Cardiac muscle cell (in vitro differentiated cells and primary cell): ENCODE measurements around the gene ERICH2. TPM values are rescaled to one million over a fixed set of nuclear protein-coding genes. Genes with fewer than 3 reads are reported as not detected.
"Not testable (repeated sequence)": the region's sequence is repeated elsewhere in the genome, so short reads cannot be mapped to it uniquely, and the experiment has no call there.

Experiments used
- DNase-seq, 2 donors: peaks; one replicate each; pipeline versions ENCODE4 v3.0.0 to v3.0.0-alpha.2; 2010 to 2017; ENCODE audit warnings: low read depth in 1 of 2, low spot score in 1 of 2
- H3K27ac ChIP-seq: fragments of 200-600 bp; sonication (generic); 2 replicates; pipeline ENCODE4 v1.5.1; 2016
- H3K27me3 ChIP-seq: fragments of 200-600 bp; sonication (generic); 2 replicates; pipeline ENCODE4 v1.6.0; 2016; ENCODE audit warnings: control low read depth
- H3K36me3 ChIP-seq: fragments of 200-600 bp; sonication (generic); 2 replicates; pipeline ENCODE4 v1.5.1; 2016; ENCODE audit warnings: control low read depth
- H3K4me1 ChIP-seq: fragments of 200-600 bp; sonication (generic); 2 replicates; pipeline ENCODE4 v1.8.1; 2017; ENCODE audit warnings: low read depth, mild to moderate bottlenecking, mixed run types
- H3K4me3 ChIP-seq: fragments of 200-600 bp; sonication (generic); 2 replicates; pipeline ENCODE4 v1.5.1; 2016; ENCODE audit warnings: mild to moderate bottlenecking
- H3K9me3 ChIP-seq: fragments of 200-600 bp; sonication (generic); 2 replicates; pipeline ENCODE4 v1.5.1; 2017; ENCODE audit warnings: low read depth, mild to moderate bottlenecking, control low read depth
- CTCF ChIP-seq: IDR thresholded peaks from 2 replicates; pipeline ENCODE4 v1.5.1; 2012; ENCODE audit warnings: low read depth, mild to moderate bottlenecking, low read length
- polyA plus RNA-seq: library from polyadenylated mRNA; unstranded; fragments of >200 nt; fragmentation: Nextera tagmentation; extraction: Ambion mirVana; gene quantifications from 2 replicates; pipeline ENCODE4 v1.2.1, GENCODE V29; 2016
- total RNA-seq: library from RNA; depleted of rRNA; stranded (reverse); fragments of >200 nt; gene quantifications from 2 replicates; pipeline ENCODE4 v1.2.3, GENCODE V29; 2016

ERICH2 gene
- total and polyA plus RNA-seq, 2 experiments from 2014 or later: 1.5 to 6.2 TPM

GRCh38 chr2:170745305-170745704 is 24.9 kb upstream of the ERICH2 start:
- Histone ChIP-seq H3K27me3 (no peaks in the 10 kb centered on the region), H3K27ac (no peak overlapping the region), H3K4me3 (no peak overlapping the region), H3K36me3 (no peaks in the 10 kb centered on the region), H3K9me3 (no peaks in the 10 kb centered on the region), H3K4me1 (no peaks in the 10 kb centered on the region)
- DNase-seq: no peak
- no peak for TF ChIP-seq CTCF

- Histone ChIP-seq H3K4me1 (no peaks in the 10 kb centered on the region), H3K4me3 (no peak overlapping the region), H3K27me3 (no peaks in the 10 kb centered on the region), H3K9me3 (no peaks in the 10 kb centered on the region), H3K27ac (no peak overlapping the region), H3K36me3 (no peaks in the 10 kb centered on the region)
- DNase-seq: peak in 1 of 2 donors; percentile 68
- TF ChIP-seq CTCF: no peak
Measured at GRCh38 chr2:170747921-170748320, 22.3 kb upstream of the ERICH2 start.

- not testable (repeated sequence) for H3K9me3 ChIP-seq, DNase-seq, H3K4me1 ChIP-seq, H3K36me3 ChIP-seq, H3K4me3 ChIP-seq, H3K27ac ChIP-seq, H3K27me3 ChIP-seq
Measured at GRCh38 chr2:170751555-170751954, 18.6 kb upstream of the ERICH2 start.

GRCh38 chr2:170761572-170761971 is 8.6 kb upstream of the ERICH2 start:
- H3K9me3 ChIP-seq: no peaks in the 10 kb centered on the region
- H3K4me3 ChIP-seq: no peak overlapping the region
- no peaks in the 10 kb centered on the region for H3K36me3 ChIP-seq
- no peak overlapping the region for H3K27ac ChIP-seq
- no peak for DNase-seq
- no peak for TF ChIP-seq CTCF
- no peaks in the 10 kb centered on the region for H3K27me3 ChIP-seq
- H3K4me1 ChIP-seq: peaks cover 8% of the 10 kb centered on the region

GRCh38 chr2:170762760-170763159 is 7.4 kb upstream of the ERICH2 start:
- Histone ChIP-seq H3K4me3 (no peak overlapping the region), H3K4me1 (peaks cover 8% of the 10 kb centered on the region), H3K27ac (no peak overlapping the region), H3K9me3 (no peaks in the 10 kb centered on the region), H3K27me3 (no peaks in the 10 kb centered on the region), H3K36me3 (no peaks in the 10 kb centered on the region)
- no peak for TF ChIP-seq CTCF
- no peak for DNase-seq

GRCh38 chr2:170763232-170763631 is 6.9 kb upstream of the ERICH2 start:
- Histone ChIP-seq H3K4me3 (no peak overlapping the region), H3K4me1 (peaks cover 8% of the 10 kb centered on the region), H3K27ac (no peak overlapping the region), H3K36me3 (no peaks in the 10 kb centered on the region), H3K27me3 (no peaks in the 10 kb centered on the region), H3K9me3 (no peaks in the 10 kb centered on the region)
- no peak for DNase-seq
- no peak for TF ChIP-seq CTCF
